AG08396 (cell line): ENCODE results near the gene HPD.
"Not testable (repeated sequence)": the region's sequence is repeated elsewhere in the genome, so short reads cannot be mapped to it uniquely, and the experiment has no call there.

Experiments used
- DNase-seq: peaks from one replicate; pipeline ENCODE4 v3.0.0; 2012; ENCODE audit warnings: low spot score, mixed read lengths

The HPD gene

DNA sequence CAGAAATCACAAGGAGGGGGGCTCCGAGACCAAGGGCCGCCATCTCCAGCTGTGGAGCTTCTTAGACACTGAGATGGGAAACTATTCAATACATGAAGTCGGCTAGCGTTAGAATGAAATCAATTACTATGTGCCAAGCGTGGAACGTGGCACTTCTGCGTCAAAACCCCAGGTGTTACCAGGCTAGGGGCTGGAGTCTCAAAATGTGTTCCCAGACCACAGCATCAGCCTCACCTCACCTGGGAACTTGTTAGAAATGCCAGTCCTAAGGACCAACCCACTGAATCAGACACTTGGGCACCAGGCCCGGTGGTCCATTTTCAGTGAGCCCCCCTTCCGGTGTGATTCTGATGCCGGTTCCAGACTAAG lies 59.9 kb downstream of the HPD start:
- DNase-seq = no peak

DNA sequence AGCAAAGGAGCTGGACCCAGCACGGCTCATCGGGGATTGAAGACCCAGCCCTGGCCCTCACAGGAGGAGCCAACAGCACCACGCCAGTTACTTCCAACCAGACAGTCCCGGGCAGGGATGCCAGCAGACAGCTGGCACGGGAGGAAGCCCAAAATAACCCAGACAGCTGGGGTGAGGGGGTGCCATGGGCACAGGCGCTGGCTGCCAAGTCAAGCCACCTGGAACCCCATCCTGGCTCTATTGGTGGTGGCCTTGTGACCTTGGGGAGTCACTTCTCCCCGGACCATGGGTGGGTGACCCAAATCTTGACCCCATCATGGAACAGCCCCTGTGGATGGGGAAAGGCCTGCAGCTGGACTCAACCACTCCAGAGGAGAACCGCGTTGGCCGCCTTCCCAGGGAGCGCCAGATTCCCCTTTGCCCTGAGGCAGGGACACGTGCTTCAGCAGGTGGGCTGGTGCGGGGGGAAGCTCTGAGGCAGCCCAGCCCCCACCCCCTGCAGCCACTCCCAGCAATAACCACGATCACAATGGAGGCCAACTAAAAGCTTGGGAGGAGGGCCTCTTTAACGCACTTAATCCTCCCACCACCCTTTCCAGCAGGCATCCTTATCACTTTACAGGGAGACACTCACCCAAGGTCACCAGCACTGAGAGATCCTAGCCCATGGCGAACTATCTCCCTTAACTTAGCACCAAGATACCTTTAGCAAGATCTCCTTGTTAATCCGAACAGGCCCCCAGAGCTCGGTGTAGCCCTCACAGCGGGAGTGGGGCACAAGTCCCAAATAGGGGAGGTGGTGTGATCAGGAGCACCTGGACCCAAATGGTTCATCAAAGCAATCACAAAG lies 60.5 kb downstream of the HPD start:
- DNase-seq = no peak

DNA sequence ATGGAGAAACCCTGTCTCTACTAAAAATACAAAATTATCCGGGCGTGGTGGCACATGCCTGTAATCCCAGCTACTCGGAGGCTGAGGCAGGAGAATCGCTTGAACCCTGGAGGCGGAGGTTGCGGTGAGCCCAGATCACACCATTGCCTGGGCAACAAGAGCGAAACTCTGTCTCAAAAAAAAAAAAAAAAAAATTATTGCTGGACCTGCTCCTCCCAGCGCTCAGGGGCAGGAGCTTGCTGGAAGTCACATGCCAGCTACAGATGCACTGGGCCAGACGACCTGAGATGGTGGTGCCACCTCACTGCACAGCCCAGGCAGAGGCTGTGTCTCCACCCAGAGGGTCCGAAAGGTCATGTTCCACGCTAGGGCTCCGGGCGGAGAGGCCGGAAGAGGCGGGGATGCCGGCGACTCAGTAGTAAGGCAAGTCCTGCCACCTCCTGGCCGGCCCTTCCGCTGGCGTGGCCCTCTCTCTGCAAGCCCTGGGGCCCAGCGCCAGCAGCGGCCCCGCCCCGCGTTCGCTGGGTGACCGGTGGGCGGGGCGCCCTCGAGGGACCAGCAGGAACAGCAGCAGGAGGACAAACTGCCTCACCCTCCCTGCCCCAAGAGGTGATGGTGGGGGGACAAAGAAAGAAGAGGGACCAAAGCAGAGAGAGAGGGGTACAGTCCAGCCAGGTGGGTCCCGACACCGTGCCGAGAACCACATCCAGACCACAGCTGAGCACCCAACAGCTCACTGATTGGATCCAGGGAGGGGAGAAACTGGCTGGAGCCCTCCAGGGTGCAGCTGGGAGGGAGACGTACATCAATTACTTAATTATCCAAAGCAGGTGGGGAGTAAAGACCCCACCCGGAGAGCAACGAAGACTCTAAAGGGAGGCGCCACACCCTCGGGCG lies 61.6 kb downstream of the HPD start:
- DNase-seq = peak; percentile 91

DNA sequence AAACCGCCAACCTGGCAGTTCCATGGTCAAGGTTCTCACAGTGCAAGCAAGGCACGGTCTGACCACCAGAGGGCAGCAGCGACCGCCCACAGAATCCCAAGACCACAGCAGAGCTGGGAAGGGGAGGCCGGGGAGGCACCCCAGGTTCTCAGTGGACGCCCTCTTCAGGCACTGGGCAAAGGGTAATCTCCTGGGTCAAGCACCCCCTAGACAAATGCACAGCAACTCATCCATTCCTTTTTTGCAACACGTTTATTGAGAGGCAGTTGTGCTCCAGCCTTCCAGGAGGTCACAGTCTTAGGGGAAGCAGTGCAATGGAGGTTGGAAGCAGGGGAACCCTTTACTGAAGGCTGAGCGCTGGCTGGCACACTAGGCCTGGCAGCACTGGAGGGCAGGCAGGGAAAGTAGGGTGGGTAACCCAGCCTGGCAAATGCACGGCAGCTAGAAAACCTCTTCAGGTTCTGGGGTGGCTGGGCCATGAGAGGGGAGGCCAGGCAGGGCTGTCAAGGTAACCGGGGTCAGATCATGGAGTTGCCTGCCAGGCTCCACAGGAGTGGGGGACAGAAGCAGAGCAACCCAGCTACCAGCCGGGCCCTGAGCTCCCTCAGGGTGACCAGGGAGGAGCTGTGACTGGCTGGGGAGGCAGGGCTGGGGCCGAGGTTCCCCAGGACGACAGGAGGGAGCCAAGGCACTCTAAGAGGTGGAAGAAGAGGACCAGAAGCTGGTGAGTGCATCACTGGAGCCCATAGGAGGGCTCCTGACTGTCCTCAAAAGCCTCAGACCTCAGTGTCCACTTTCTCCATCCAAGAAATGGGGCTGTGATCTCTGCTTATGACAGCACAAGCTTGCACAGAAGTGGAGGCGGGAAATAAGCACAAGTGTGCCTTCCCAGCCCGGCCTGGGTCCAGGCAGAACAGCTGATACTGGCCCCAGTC lies 63.4 kb downstream of the HPD start:
- peak; percentile 87 for DNase-seq

DNA sequence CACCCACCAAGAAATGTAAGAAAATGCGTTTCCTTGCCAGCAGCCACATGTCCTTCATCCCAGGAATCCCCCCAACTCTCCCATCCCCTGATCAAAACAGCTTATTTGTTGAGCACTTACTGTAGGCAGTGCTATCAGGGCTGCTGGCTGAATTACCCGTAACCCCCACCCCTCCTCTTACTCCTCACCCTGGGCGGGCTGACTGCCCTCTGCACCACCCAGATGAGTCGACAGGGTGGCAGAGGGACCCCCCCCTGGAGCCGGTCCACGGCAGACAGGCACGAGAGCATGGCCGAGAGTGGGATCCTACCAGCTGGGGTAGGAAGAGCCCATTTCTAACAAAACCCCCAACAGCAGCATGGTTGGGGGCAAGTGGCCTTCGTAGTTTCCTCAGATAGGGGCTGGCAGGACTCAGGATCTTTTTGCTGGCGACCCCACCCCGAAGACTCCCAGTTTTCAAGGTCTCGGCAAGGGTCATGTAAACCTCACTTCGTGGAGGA lies 64.1 kb downstream of the HPD start:
- peak; percentile 42 for DNase-seq

DNA sequence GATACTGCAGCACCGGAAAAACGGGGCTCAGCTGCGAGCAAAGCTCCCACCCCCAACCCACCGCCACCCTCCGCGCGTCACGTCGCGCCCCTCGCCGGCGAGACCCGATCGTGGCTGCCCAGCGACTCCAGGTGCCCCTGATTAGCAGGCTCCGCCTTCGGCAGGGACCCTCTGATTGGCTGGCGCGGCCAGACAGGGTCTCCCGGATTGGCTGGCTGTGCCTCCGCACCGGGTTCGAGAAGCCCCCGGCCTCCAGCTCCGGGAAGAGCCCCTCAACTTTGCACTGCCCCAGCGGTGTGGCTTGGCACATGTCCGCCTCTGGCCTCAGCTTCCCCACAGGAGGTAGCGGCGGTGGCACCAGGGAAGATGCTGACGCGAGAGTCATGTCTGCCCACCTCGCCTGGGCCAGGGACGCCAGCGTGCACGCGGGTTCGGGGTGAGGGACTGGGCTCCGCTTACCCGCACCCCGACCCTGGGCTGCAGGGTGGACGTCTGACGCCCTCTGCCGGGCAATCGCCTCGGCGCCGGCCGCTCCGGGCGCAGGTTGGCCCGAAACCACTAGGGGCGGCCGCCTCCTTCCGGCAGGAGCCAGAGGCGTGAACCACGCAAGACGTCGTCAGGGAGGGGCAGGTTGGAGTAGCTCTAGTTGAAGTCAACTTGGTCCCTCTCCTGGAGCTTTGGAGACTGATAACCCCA lies 64.7 kb downstream of the HPD start:
- DNase-seq = peak; percentile 92

DNA sequence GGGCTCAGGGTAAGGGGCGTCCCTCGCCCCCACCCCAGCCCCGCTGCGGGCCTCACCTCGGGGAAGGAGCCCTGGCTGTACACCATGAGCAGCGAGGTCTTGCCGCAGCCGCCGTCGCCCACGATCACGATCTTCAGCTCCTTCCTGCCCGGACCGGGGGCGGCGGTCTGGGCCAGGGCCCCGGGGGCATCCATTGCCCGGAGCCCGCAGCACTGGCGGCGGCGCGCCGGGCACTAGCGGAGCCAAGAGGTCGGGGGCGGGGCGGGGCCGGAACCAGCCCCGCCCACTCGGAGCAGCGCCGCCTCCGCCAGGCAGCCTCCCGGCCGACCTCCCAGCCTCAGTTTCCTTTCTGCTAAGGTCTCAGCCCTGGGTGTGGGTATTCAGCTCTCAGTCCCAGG lies 65.2 kb downstream of the HPD start, which contains the start of gene RHOF:
RHOF (minus strand) TSS at position 249 of the 398 bp plus-strand sequence; CDS start at position 194, 55 bp downstream.
- DNase-seq = peak; percentile 67

DNA sequence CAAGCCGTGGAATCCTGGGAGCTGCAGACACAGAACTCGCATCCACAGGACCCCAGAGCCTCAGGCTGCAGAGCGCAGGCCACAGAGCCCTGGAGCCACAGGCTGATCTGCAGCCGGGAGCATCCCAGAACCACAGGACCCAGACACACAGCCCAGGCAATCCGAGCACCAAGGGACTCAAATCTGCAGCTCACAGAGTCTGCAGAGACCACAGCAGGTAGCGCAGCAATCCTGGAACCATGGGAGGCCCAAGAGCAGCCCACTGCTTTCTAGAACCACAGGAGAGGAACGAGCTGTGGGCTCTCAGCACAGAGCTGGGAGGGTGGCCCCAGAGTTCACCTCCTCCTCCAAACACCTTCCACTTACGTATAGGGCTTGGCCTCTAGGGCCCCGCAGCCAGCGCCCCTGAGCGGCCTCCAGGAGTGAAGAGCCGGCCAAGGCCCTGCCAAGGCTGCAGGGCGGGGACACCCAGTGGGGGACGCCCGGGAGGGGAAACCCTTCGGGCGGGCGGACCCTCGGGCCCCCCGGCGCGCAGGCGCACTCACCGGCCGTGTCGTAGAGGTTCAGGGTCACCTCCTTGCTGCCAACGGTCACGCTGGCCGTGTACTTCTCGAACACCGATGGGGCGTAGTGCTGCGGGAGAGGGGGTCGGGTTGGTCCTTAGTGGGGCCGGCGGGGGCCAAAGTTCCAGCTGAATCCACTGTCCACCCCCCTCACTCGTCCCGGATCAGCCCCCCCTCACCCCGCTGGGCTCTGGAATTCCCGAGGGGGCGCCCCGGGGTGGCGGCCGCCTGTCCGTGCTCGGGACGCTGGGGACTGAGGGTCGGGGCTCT lies 65.8 kb downstream of the HPD start:
- no peak for DNase-seq

DNA sequence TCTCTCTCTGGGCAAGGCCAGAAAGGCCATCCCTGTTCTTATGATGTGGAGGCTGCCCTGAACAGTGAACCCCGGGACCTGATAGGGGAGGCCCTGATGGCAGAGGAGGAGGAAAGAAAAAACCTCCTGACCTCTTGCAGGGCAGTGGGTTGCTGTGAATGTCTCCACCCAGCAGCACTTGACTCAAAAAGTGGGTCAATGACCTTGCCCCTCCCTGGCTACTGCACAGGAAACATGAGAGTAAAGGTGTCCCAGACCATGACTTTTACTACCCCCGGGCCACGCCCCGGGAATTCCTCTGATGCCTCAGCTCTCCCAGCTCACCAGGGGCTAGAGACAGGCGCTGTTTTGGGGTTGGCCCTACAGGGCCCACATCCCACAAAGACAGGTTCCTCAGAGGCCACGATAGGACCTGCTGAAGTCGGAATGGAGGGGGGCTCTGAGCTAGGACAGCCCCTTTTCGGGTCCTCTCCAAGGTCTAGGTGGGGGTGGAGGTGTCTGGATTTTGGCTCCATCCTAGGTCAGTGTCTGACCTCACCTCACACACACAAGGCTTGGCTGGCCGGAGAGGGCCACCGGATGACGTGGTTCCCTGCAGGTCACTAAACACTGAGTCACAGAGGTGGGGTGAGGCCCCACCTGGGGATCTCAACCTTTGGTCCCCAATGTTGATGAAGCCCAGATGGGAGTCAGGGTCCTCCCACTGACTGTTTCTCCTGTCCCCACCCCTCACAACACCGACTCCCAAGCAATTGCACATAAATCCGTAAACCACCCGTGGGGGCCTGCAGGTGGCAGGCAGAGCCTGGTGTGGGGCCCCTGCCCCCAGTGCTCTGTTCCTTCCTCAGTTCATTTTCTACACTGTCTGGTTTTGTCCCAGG lies 66.7 kb downstream of the HPD start:
- no peak for DNase-seq

DNA sequence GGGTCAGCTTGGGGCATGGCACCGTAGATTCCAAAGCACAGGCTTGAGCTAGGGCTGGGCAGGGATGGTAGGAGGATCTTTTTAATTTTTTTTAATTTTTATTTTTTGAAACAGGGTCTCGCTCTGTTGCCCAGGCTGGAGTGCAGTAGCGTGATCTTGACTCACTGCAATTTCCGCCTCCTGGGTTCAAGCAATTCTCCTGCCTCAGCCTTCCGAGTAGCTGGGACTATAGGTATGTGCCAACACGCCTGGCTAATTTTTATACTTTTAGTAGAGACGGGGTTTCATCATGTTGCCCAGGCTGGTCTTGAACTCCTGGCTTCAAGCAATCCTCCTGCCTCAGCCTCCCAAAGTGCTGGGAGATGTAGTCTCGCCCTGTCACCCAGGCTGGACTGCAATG lies 67.9 kb downstream of the HPD start:
- DNase-seq = not testable (repeated sequence)

DNA sequence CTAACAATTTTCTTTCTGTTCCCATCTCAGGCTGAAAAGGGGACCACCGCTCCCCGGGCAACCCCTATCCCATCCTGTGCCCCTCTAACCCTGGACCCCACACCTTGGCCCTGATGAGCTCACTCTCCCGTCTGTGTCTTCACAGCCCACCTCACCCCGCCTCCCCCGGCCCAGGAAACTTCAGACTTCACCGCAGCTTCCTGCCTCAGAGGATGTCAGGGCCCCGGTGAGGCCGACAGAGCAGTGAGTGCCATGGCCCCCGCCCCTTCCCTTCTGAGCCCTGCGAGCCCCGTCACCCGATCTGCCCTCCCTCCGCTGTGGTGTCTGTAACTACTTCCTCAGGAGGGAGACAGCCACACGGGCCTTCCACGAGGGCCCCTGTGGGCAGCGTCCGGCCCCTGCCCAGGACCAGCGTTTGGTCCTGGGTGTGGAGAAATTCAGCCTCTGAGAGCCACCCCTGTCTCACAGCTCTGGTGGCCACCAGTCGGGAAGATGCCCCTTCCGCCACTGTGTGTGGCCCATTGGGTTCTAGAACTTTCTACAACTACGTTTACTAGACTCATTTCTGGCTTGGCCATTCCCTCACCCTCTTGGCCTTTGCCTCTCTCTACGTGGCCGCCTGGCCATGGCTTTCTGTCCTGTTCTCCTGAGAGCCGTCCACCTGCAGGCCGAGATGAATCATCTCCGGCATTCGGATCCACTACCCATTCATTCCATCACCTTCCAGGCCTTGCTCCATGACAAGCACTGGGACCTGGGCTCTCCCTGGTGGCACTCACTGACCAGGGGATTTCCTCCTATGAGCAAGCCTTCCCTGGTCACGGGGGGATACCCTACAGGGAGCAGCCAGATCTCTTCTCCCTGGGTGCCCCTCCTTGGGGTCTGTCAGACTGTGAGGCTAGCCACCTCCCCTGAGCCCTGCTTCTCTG lies 68.6 kb downstream of the HPD start:
- no peak for DNase-seq
